HG03378 (cell line): Measurements from ENCODE around the gene ZBTB43.
"Not testable (repeated sequence)": the region's sequence is repeated elsewhere in the genome, so short reads cannot be mapped to it uniquely, and the experiment has no call there.

Experiments used
- ATAC-seq: cut with Tn5 transposase; IDR thresholded peaks from one replicate; pipeline ENCODE4 v1.9.1; 2021; ENCODE audit warnings: mild to moderate bottlenecking, moderate library complexity; ENCODE audit not compliant: unreplicated experiment

The ZBTB43 gene

GRCh38 chr9:126822873-126823272, 18.0 kb downstream of the ZBTB43 start:
- ATAC-seq = no peak

DNA sequence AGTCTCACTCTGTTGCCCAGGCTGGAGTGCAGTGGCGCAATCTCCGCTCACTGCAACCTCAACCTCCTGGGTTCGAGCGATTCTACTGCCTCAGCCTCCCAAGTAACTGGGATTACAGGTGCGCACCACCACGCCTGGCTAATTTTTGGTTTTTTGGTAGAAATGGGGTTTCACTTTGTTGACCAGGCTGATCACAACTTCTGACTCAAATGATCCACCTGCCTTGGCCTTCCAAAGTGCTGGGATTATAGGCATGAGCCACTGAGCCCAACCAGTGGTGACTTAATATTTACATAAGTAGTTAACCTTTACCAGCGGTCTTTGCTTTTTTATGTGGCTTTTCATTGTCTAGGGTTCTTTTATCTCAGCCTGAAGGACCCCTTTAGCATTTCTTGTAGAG, 19.2 kb downstream of the ZBTB43 start:
- ATAC-seq = not testable (repeated sequence)

DNA sequence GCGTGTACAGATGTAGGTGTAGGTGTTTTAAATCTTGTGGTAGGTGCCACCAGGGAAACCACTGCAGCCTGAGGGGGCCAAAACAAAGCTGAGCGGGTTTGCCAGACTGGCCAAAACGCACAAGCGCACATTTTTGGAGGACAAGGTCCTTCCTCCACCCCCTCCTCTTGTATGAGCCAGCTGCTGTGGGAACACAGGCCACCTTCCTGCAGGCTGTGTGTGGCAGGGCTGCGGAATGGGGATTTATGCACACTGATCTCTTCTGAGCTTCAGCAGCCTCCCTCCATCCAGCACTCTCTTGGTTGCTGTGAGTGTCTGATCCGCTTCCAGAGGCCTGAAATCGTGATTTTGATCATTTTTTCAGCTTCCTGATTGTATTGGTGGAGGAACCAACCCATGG, 22.4 kb downstream of the ZBTB43 start:
- no peak for ATAC-seq

- ATAC-seq = no peak
These were observed 24.2 kb downstream of the ZBTB43 start for GRCh38 chr9:126829035-126829434.

GRCh38 chr9:126830827-126831226, 26.0 kb downstream of the ZBTB43 start:
- no peak for ATAC-seq

- no peak for ATAC-seq
These were observed 27.6 kb downstream of the ZBTB43 start for GRCh38 chr9:126832440-126832839.

DNA sequence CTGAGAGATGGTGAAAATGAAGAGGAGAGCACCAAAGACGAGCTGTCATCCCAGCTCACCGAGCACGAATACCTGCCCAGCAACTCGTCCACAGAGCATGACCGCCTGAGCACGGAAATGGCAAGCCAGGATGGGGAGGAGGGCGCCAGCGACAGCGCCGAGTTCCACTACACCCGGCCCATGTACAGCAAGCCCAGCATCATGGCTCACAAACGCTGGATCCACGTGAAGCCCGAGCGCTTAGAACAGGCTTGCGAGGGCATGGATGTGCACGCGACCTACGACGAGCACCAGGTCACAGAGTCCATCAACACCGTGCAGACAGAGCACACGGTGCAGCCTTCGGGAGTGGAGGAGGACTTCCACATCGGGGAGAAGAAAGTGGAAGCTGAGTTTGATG, 28.2 kb downstream of the ZBTB43 start:
- ATAC-seq = no peak

DNA sequence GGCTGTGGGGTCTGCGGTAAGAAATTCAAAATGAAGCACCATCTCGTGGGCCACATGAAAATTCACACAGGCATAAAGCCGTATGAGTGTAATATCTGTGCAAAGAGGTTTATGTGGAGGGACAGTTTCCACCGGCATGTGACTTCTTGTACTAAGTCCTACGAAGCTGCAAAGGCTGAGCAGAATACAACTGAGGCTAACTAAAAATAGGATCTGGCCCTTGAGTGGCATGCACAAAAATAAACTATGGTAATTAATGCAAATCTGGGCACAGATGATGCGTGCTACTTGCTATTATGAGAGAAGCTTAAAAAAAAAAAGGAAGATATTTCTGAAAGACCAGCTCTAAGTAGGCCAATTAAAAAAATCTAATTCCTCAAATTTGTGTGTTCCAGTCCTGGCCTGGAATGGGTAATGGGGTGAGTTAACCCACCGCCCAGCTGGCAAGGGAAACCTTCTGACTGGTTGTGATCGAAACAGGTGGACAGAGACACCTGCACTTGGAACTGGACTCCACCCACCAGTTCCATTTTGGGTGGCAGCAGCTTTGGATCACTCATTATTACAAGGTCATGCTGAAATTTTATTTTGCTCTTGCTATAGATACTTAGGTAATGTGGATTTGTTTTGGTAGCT, 29.0 kb downstream of the ZBTB43 start:
- no peak for ATAC-seq

- ATAC-seq = no peak
These were observed 29.8 kb downstream of the ZBTB43 start for GRCh38 chr9:126834672-126835071.

- no peak for ATAC-seq
These were observed 31.4 kb downstream of the ZBTB43 start for GRCh38 chr9:126836216-126836615.

- ATAC-seq = no peak
These were observed 33.4 kb downstream of the ZBTB43 start for GRCh38 chr9:126838055-126838811.

GRCh38 chr9:126838895-126839294, 34.1 kb downstream of the ZBTB43 start:
- ATAC-seq = no peak

DNA sequence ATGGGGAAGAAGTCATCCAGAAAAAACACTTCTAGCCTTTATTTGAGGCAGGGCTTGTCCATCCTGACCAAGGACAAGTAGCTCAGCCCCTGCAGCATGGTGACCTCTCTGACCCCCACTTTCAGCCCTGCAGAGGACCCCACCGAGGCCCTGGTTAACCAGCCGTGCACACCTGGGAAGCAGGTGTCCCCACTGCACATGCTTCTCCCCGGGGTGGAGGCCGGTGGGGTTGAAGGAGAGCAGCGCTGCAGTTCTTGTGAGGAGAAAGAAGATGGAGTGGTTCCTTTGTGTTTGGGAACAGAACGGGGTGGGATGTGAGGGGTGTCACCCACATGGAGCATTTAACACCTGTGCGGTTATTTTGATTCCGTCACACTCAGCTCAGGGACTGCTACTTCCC, 34.5 kb downstream of the ZBTB43 start:
- no peak for ATAC-seq

- no peak for ATAC-seq
These were observed 37.5 kb downstream of the ZBTB43 start for GRCh38 chr9:126842220-126842842.

DNA sequence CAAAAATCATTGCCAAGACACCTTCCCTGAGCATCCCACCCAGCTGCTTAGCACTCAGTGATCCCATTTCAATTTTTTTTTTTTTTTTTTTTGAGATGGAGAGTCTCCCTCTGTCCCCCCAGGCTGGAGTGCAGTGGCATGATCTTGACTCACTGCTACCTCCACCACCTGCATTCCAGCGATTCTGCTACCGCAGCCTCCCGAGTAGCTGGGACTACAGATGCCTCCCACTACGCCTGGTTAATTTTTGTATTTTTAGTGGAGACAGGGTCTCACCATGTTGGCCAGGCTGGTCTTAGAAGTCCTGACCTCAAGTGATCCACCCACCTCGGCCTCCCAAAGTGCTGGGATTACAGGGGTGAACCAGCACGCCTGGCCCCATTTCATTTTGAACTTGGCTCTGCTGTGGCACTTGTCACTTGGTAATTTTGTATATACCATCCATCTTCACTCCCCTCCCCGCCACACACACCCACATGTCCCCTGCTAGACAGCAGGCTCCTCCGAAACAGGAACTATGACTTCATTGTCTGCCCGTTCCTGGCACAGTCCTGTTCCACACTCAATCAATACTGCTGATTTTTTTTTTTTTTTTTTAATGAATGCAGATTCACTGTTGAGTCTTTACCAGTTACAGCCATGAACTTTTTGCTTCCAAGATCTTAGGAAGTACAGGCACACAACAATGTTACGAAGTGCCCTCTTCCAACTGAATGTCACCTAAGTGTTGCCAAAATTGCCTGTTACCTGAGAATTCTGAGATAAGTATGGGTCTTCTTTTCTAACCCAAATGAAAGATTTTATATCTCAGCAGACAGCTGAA, 38.3 kb downstream of the ZBTB43 start:
- ATAC-seq = no peak

- no peak for ATAC-seq
These were observed 39.2 kb downstream of the ZBTB43 start for GRCh38 chr9:126844085-126844484.

DNA sequence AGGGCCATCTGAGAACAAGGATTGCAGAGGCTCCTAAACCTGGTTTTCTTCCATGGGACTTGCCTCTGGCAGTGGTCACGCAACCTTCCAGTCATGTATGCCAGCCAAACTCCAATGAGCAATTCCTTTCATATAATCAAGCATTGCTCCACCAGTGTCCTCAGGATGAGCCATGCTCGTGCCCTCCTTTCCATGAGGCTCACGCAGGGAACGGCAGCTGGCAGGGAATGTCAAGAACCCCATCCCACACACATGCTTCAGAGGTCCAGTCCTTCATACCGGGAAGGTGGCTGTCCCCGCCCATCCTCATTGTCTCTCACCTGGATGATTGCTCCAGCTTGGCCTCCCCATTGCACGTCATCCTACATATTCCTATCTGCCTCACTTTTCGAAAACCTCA, 42.2 kb downstream of the ZBTB43 start:
- ATAC-seq = no peak

GRCh38 chr9:126849591-126850225, 44.9 kb downstream of the ZBTB43 start:
- no peak for ATAC-seq

DNA sequence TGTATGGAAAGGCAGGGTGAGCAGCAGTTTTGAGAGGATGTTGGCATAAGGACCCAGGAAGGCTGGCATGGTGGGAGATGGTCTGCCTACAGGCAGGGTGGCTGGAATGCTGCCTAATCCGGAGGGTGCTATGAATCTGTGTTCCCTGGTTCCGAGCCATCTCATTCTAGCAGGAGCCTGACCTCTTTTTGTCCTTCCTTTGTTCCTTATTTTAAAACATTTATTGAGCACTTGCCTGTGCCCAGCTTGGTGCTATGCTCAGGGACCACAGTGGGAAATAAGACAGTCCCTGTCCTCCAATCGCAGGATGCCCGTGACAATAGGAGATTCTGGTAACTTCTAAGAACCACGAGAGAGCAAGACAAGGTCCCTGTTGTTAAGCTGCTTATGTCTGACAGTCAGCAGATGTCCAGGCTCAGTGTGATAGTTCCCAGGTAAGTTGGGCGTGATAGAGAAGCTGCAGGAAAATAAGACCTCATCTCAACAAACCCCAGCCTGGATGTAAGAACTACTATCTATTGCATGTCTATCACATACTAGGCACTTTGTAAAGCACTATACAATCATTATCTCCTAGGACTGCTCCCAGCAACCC, 46.5 kb downstream of the ZBTB43 start:
- no peak for ATAC-seq

- ATAC-seq = no peak
These were observed 47.3 kb downstream of the ZBTB43 start for GRCh38 chr9:126852086-126852688.
